Measurements from ENCODE around the gene C1QTNF9B.

DNA sequence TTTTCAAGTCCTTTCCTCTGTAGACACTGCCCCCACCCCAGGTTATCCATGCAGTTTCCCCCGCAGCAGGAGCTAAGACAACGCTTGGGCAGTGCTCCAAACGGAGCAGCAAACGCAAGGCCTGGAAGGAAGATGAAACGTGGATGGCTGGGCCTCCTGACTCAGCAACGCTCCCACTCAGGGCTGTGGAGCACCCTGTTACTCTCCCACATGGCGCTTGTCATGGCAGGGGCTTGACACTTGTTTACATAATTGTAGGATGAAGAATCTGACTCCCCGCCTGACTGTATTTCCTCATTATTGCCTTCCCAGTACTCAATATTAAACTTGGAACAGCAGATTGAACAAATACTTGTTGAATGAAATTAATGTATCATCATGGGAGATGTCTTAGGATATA is 799 bp upstream of the C1QTNF9B start:
- TF ChIP-seq CTCF (IDR thresholded peaks at IDR 0.05; ENCODE audit: low read depth, low read length) (no peak), EZH2phosphoT487 (IDR thresholded peaks at IDR 0.05; ENCODE audit: low read depth) (no peak)

Data from OCI-LY3 (cell line).